Activated CD8-positive, alpha-beta memory T cell treated with anti-CD3 and anti-CD28 coated beads, Interleukin-2, amount 50 U/mL, for 1 hour (primary cell): ENCODE results near the gene ZNF320.
"Not testable (repeated sequence)": the region's sequence is repeated elsewhere in the genome, so short reads cannot be mapped to it uniquely, and the experiment has no call there.

Experiments
- DNase-seq: peaks from one replicate; pipeline ENCODE4 v3.0.0-alpha.2; 2020; ENCODE audit errors: extremely low read depth

ZNF320 gene

GRCh38 chr19:52897138-52897935, at the start of gene ZNF320:
Gene ZNF320 (minus strand): TSS chr19:52897635. CDS start chr19:52890255, 7,380 bp downstream.
- peak; percentile 65 for DNase-seq

GRCh38 chr19:52946322-52947310, 49.2 kb upstream of the ZNF320 start:
- no peak for DNase-seq

GRCh38 chr19:52945652-52946321, 48.4 kb upstream of the ZNF320 start:
- DNase-seq: no peak

GRCh38 chr19:52944703-52945493, 47.5 kb upstream of the ZNF320 start:
- DNase-seq: not testable (repeated sequence)

GRCh38 chr19:52943884-52944643, 46.6 kb upstream of the ZNF320 start:
- no peak for DNase-seq

GRCh38 chr19:52943134-52943883, 45.9 kb upstream of the ZNF320 start:
- no peak for DNase-seq

- peak; percentile 69 for DNase-seq
Observed at GRCh38 chr19:52942386-52943133, 45.1 kb upstream of the ZNF320 start.

- DNase-seq: no peak
Observed at GRCh38 chr19:52941941-52942385, 44.5 kb upstream of the ZNF320 start.

- DNase-seq: not testable (repeated sequence)
Observed at GRCh38 chr19:52941523-52941922, 44.1 kb upstream of the ZNF320 start.

GRCh38 chr19:52940905-52941304, 43.5 kb upstream of the ZNF320 start:
- DNase-seq: not testable (repeated sequence)

GRCh38 chr19:52938761-52939160, 41.3 kb upstream of the ZNF320 start:
- no peak for DNase-seq

GRCh38 chr19:52936954-52937325, 39.5 kb upstream of the ZNF320 start:
- DNase-seq: no peak

GRCh38 chr19:52936151-52936953, 38.9 kb upstream of the ZNF320 start:
- no peak for DNase-seq

GRCh38 chr19:52935434-52935833, 38.0 kb upstream of the ZNF320 start:
- DNase-seq: no peak

GRCh38 chr19:52924641-52925040, 27.2 kb upstream of the ZNF320 start:
- not testable (repeated sequence) for DNase-seq

- DNase-seq: no peak
Observed at GRCh38 chr19:52923778-52924593, 26.6 kb upstream of the ZNF320 start.
